RPMI8226 (cell line): ENCODE data around the gene DSN1.

Source experiments
- DNase-seq: peaks from one replicate; pipeline ENCODE4 v3.0.0-alpha.2; 2015

The DSN1 gene

GRCh38 chr20:36794116-36794474 is 20.5 kb upstream of the DSN1 start:
- no peak for DNase-seq

DNA sequence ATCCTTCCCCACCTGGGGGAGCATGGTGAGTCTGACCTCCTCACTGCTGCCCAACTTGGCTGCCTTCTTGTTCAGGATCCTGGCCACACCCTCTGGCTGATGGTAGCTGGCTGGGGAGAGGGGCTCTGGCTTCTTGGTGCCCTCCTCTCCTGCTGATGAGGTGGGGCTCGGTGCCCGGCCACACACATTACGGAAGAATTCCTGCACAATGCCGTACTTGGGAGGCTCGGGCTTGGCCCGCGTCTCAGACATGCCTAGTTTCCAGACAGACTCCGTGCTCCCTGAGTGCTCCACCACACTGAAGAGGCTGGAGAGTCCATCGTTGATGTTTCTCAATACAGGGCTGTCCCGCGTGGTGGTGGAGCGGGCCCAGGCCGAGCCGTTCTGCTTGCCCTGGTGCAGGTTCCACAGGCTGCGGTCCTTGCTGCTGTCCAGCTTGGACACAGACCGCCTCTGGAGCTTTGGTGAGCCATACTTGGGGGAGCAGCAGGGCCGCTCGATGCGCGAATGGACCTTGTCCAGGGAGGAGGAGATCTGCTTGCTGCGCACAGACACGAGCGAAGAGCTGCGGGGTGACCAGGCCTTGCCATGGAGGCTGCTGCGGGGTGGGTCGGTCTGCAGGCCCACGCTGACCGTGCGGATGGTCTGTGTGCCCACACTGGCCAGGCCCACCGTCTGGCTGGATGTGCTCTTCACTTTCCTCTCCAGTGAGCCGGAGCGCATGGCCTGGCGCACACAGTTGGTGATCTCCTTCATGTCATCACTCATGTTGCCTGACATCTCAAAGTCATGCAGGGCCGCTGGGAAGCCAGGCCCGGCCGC is 19.9 kb upstream of the DSN1 start:
- DNase-seq, result no peak

DNA sequence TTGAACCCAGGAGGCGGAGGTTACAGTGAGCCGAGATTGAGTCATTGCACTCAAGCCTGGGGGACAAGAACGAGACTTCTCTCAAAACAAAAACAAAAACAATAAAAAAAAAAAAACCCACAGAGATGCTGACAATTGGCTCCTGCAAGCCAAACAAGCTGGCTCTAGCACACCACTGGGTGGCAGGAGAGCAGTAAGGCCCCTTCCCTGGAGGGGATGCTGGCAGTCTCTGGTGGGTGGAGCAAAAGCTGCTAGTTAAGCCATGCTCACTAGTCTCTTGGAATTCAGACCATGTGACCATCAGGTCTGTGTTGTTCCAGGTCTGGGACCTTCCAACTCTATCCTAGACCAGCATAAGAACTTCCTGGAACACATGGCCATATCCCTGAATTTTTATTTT is 18.9 kb upstream of the DSN1 start:
- peak; percentile 65 for DNase-seq

DNA sequence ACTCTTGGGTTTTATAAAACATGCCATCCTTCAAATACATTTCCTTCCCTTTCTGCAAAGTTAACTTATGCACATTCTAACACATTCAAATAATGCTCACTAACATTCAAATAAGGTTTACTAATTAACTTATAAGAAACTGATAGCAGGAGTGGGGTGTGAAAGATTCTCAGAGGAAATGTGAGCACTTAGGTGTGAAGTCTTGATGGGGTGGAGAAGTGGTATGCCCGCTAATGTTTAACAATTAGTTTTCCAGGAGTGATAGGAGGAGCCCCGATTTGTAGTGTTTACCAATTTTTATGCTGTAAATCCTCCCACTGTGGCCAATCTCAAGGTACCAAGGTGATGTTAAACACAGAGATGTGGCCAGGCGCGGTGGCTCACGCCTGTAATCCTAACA is 18.3 kb upstream of the DSN1 start:
- DNase-seq, result no peak

DNA sequence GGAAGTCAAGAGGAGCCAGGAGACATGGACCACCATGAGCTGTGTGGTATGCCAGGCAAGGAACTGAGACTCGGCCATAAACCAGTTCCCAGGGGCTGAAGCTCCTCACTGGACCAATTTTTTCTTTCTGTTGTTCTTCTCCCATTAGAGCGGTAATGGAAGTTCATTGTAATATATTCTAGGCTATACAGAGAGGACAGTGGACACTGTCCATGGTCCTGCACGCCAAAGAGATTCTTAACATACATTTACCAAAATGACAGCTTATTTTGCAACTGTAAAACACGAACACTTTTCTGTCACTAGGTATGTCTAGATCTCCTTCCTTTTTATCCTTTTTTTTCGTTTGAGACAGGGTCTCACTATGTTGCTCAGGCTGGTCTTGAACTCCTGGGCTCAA is 13.1 kb upstream of the DSN1 start:
- DNase-seq, result no peak

DNA sequence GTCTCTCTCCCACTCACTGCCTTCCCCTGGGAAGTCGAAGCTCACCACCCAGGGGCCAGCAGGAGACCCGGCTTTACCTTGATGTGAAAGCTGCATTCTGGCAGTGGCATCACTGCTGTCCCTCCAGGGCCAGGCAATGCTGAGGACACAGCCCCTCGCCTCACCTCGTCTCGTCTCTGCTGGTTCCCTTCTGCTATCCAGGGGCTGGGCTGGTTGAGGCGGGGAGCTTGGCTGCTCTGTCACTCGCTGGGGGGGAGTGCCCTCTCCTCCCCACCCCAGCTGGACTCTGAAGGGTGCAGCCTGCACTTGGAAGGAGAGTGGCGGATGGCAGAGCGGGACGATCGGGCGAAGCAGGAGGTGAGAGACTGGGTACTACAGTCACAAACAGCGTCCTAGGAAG is 12.7 kb upstream of the DSN1 start:
- no peak for DNase-seq

GRCh38 chr20:36785308-36785707 is 11.7 kb upstream of the DSN1 start:
- DNase-seq, result no peak

DNA sequence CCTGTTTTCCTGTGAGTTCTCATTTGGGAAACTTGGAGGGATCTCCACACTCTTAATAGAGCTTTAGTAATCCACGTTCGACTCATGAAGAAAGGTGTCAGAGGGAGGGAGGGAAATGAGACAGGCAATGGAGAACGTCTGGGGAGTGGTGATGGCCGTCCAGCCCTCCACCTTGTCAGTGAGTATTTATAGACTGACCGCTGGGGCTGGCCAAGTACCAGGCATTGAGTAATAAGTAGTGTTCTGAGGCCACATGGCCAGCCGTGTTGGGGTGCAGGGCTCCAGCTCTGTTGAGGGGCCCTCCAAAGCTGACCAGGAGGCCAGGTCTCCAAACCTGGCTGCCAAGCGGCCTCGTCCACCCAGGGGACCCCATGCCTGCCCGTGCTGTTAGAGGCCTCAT is 11.3 kb upstream of the DSN1 start:
- DNase-seq, result no peak

GRCh38 chr20:36784116-36784515 is 10.6 kb upstream of the DSN1 start:
- DNase-seq, result no peak

DNA sequence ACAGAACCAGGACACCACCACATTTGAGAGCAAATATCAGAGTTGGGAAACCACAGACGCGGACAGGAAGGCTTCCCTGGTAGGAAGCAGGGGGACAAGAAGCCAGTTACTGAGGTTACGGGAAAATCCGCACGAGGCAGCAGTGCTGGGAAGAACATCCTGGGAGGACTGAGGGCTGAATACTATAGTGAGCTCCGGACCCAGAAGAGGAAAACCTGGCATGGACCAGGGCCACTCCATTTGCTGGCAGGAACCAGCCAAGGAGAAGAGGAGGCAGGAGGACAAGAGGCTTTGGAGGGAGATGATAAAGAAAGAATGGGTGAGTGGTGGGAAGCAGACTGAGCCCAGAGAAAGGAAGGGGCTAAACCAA is 6.1 kb upstream of the DSN1 start:
- DNase-seq, result no peak

DNA sequence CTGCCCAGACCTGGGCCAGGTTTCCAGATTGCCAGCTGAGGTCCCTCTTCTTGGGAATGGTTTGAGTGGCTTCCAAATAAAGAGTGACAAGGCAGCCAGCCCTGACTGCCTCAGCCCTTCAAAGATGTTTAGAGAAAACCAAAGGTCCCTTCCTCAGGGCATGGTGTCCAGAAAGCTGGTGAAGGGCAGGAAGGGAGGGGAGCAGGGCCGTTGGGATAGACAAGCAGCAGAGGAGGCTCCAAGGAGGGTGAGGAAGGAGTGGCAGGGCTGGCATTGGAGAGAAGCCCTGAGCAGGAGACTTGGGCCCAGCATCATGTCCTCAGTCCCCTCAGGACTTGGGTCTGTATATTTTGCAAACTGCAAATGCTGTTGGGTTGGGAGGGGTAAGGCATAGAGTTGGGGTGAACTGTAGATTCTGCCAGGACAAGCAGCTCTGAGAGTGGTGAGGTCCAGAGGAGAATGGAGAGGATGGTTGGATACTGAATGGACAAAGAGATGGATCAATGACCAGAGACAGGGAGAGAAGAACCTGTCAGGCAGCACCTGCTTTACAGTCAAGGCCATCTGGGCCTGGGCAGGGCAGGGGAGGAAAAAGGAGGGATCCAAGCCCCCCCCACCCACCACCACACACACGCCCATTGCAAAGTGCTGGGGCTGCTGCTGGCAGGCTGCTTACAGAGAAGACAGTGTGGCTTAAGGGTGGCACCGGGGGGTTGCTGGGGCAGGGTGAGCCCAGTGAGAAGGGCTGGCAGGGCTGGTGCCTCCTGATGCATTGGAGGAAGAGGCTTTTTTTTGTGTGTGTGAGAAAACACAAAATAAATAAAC is 5.5 kb upstream of the DSN1 start:
- no peak for DNase-seq

DNA sequence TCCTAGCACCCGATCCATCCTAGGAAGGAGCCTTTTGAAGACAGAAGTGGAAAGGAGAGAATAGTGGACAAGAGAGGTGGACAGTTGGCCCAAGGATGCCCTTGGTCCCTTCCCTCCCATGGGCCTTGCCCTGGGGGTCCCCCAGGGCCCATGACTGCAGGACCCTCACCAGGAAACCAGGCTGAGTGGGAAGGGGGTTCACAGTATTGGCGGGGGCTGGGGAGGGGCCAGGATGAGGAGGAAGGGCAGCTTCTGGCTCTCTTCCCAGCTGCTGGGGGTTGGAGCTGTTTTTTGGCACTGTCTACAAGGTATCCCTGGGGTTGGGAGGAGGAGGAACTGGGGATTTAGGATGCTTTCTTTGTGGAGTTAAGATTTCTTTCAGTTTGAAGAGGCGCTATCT is 4.0 kb upstream of the DSN1 start:
- DNase-seq, result no peak

GRCh38 chr20:36777167-36777566 is 3.6 kb upstream of the DSN1 start:
- DNase-seq, result peak; percentile 18

DNA sequence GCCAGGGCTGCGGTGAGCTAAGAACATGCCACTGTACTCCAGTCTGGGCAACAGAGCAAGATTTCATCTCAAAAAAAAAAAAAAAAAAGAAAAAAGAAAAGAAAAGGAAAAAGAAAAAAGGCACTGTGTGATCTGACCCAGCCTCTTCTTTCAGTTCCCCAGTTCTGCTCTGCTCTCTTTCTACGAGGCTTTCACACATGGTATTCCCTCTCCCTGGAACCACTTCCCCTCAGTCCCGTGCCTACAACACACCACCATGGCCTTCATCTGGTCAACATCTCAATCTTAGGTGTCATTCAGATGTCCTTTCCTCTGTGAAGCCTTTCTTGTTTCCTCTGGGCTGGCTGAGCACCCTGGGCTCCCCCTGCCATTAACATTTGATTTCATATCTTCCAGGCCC is 2.3 kb upstream of the DSN1 start:
- DNase-seq, result no peak

DNA sequence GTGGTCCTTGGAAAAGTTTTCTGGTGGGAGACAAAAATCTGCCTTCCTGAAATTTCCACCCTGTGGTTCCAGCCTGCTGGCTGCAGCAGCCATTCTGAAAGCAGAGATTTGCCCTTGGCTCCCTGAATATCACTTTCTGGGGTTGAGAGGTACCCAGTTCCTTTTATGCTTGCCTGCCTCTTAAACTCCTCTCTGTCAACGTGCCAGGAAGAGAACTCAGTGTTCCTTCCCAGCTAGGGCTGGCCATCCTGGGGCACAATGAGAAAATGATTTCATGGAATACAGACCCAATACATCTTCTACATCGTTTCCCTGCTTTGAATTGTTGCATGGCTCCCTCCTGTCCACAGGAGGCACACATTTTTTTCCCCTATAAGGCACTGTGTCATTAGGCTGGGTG is 1.6 kb upstream of the DSN1 start:
- DNase-seq, result no peak

DNA sequence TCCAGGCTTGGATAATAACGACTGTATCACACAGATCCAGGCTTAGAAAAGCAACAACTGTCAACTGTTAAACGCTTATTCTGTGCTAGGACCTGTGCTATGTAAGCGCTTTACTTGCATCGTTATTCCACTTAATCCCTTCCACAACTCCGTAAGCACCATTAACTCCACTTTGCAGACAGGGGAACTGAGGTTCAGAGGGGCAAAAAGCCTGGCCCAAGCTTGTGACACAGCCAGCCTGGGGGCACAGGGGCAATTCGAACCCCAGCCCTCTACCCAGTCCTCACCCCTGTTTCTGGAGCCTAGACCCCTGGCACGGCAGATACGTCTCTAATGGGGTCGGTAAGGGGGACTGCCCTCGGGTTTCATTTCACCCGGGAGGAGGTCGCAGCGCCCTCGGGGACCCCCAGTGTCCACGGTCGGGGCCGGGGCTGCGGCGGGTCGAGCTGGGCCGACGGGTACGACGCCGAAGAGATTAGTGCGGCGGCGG is 411 bp downstream of the DSN1 start:
- peak; percentile 15 for DNase-seq

GRCh38 chr20:36770680-36771079 is 2.9 kb downstream of the DSN1 start:
- DNase-seq, result no peak

- no peak for DNase-seq
These were observed 4.7 kb downstream of the DSN1 start for GRCh38 chr20:36768768-36769430.

GRCh38 chr20:36761125-36761524 is 12.4 kb downstream of the DSN1 start:
- no peak for DNase-seq

DNA sequence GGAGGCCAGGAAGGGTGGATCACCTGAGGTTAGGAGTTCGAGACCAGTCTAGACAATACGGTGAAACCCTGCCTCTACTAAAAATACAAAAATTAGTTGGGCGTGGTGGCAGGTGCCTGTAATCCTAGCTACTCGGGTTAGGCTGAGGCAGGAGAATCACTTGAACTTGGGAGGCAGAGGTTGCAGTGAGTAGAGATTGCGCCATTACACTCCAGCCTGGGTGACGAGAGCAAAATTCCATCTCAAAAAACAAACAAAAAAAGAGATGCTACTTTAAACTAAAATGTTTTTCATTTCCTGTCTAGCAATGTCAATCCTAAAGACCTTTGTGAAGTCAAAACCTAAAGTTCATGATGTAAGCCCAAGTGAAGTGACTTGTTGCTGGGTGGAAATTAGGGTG is 12.9 kb downstream of the DSN1 start:
- no peak for DNase-seq

GRCh38 chr20:36758276-36758675 is 15.3 kb downstream of the DSN1 start:
- no peak for DNase-seq

DNA sequence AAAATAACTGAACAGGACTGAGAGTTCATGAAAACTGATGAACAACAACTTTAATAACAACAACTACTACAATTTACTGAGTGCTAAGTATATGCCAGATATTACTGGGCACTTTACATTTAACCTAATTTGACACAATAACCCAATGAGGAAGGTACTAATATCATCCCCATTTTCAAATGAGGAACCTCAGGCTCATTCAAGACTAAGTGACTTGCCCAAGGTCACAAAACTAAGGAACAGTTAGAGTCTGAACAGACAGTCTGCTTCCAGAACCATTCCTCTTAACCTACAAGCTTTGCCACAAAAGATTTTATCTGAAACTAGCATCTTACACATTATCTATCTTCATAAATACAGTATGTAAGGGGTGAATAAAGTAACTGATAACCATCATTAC is 17.1 kb downstream of the DSN1 start:
- no peak for DNase-seq

GRCh38 chr20:36754656-36755222 is 18.8 kb downstream of the DSN1 start:
- DNase-seq, result peak; percentile 51

DNA sequence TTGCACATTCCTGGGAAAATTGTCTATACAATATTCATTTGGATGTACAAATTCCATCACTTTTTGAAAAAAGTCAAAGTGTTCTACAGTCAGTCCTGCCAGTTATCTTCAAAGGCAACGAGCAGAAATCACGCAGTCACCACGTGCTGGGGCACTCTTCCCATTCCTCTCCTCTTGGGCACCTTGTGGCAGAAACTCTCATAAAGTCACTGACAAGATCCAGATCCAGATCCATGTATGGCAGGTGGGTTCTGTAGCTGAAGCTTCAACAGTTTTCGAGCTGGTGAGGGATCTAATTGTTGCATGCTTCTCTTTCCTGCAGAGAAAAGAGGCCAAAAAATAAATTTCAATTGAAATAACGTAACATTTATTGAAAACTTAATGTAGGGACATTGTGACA is 21.0 kb downstream of the DSN1 start:
- DNase-seq, result no peak
